G401.6 (cell line): ENCODE measurements around the gene DAZAP2.
"Not testable (repeated sequence)": the region's sequence is repeated elsewhere in the genome, so short reads cannot be mapped to it uniquely, and the experiment has no call there.

Experiments
- FAIRE-seq: peaks from 2 replicates; lab custom pipeline; 2012; peaks lifted over from hg19 to GRCh38; lab: Jason Lieb, UNC

Gene DAZAP2

DNA sequence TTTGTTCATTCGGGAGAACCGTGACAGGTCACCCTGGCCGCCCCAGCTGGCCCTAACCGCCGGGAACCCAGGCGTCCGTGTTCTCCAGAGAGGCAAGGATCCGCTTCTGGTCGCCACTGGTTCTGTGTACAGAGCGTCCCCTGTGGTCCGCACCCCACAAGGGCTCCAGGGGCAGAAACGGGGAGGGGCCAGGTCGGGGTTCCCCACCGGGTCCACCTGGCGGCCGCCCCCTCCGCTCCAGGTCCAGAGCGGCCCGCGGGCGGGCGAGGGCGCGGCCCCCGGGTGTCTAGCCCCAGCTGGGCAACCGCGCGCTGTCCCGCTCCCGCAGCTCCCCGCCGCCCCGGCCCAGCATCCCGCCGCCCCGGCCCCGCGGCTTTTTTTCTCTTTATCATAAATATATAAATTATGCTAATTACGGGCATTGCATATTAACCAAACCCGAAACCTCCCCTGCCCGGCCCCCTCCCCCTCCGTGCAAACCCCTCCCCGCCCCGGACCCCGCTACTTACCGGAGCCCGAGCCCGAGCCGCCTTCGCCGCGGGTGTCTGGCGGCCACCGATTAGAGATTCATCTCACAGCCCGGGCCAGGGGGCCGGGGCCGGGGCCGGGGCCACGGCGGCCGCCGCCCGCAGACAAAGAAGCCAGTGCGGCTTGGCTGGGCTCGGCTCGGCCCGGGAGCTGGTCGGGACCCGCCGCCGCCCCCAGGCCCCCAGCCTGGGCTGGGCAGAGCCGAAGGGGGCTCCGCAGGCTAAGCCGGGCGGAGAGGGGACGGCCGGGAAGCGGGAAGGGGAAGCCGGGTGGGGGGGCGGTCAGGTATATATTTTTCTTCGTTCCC, 21.3 kb upstream of the DAZAP2 start:
- FAIRE-seq: no peak

DNA sequence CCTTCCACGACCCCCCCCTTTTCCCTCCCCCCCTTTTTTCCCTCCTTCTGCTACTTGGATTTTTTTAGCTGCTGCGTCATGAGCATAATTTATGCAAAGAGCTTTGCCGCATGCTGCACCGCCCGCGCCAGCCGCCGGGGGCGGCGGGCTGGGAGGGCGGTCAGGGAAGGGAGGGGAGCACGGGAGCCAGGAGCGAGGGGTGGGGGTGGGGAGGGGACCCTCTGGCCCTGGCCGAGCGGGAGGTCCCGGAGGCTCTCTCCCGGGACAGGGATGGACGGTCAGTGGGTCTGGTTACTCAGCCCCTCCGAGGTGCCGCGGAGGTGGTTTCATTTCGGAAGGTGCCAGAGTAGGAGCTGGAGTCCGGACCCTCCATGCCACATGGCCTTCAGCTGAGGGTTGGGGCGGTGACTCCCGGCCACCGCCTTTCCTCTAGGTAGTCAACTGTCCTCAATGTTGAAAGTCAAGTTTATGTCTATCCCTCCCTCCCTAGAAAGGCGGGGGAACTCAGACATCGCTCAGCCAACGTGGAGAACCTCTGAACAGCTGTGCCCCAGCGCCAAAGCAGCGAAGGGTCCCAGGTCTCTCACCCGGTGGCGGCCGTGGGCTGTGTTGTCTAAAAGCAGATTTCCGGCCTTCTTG, 20.5 kb upstream of the DAZAP2 start, which contains the start of gene POU6F1:
TSS of gene POU6F1 (minus strand) at position 95 of the 639 bp plus-strand sequence. CDS start 11,226 bp downstream, outside the sequence.
- FAIRE-seq: no peak

- no peak for FAIRE-seq
Observed at GRCh38 chr12:51218607-51219161, 19.9 kb upstream of the DAZAP2 start.

GRCh38 chr12:51219322-51219721, 19.3 kb upstream of the DAZAP2 start:
- no peak for FAIRE-seq

DNA sequence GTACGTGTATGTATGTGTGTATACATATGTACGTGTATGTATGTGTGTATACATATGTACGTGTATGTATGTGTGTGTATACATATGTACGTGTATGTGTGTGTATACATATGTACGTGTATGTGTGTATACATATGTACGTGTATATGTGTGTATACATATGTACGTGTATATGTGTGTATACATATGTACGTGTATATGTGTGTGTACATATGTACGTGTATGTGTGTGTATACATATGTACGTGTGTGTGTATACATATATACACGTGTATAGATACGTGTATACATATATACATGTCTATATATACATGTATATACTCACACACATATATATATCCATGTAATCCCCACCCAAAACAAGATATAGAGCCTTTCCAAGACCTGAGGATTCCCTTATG, 18.8 kb upstream of the DAZAP2 start:
- FAIRE-seq: not testable (repeated sequence)

- FAIRE-seq: no peak
Observed at GRCh38 chr12:51222461-51222860, 16.2 kb upstream of the DAZAP2 start.

GRCh38 chr12:51224625-51225024, 14.0 kb upstream of the DAZAP2 start:
- no peak for FAIRE-seq

- FAIRE-seq: no peak
Observed at GRCh38 chr12:51225234-51225633, 13.4 kb upstream of the DAZAP2 start.

DNA sequence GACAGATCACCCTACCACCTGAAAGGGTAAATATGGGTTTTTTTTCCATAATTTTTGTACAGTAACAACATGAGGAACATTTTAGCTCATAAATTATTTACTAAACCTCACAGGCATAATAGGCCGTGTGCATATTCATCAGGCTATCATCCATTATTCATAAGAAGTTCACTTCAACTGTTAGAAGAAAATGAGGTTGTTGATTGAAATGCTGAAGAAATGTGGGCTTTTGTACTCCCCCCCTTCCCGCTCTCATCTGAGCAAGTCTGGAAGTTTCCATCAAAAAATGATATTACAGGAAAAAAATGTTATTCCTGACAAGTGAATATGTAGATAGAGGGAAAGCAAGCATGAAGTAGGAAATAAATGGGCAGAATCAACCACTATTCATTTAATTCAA, 12.9 kb upstream of the DAZAP2 start:
- FAIRE-seq: no peak

DNA sequence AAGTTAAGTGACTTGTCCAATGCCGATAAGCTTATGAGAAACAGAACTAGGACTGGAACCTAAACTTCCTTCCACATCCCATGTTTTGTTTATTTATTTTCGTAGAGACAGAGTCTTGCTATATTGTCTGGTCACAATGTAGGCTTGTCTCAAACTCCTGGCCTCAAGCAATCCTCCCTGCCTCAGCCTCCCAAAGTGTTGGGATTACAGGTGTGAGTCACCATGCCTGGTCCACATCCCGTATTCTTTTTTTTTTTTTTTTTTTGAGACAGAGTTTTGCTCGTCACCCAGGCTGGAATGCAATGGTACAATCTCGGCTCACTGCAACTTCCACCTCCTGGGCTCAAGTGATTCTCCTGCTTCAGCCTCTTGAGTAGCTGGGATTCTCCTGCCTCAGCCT, 11.5 kb upstream of the DAZAP2 start:
- FAIRE-seq: not testable (repeated sequence)

DNA sequence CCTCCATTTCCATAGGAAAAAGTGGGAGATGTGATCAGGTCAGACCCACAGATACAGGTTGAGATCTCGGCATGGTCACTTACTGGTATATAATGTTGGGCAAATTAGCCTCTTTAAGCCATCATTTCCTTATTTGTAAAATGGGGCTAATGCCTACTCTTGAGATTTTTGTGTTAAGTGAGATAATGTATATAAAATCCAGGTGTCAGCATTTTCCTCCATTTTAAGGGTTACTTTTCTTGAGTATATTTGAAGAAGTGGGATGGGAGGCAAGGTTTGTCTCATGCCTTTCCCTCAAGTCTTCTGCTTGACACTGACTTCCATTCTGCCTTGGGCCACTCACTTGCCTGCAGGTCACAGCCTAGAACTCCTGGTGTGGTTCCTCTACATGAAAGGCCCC, 10.7 kb upstream of the DAZAP2 start:
- FAIRE-seq: no peak

DNA sequence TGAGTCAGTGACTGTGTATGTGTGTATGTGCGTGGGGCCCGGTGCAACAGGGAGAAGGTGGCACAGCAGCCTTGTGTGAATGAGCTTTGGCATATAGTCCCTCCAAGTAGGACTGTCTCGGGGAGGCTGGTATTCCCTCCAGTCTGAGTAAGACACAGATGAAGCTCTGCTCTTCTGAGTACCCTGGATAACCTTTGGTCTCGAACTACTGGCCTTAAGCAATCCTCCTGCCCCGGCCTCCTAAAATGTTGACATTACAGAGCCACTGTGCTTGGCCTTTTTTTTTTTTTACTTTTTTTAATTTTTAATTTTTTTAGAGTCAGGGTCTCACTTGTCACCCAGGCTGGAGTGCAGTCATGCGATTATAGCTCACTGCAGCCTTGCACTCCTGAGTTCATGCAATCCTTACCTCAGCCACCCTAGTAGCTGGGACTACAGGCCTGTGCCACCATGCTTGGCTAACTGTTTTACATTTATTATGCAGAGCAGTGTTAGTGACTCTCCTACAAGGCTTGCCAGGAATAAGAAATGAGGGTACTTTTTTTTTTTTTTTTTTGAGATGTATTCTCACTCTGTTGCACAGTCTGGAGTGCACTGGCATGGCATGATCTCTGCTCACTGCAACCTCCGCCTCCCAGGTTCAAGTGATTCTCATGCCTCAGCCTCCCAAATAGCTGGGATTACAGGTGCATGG, 9.4 kb upstream of the DAZAP2 start:
- FAIRE-seq: no peak

GRCh38 chr12:51232642-51233041, 6.0 kb upstream of the DAZAP2 start:
- FAIRE-seq: no peak

DNA sequence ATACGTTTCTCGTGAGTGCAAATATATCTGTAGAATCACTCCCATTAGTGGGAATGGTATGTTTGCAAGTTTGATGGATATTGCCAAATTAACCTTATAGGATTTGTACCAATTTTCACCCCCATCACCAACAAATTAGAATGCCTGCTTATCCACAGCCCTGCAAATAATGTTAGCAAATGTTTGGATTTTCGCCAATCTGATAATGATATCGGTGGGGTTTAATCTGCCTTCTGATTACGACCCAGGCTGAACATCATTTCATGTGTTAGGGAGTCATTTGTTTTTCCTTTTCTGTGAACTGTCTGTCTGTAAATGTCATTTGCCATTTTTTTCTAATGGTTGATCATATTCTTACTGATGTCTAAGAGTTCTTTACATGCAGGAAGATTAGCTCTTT, 4.1 kb upstream of the DAZAP2 start:
- FAIRE-seq: no peak

GRCh38 chr12:51238037-51238509, 553 bp upstream of the DAZAP2 start:
- no peak for FAIRE-seq

GRCh38 chr12:51240971-51241370, 2.3 kb downstream of the DAZAP2 start:
- no peak for FAIRE-seq

GRCh38 chr12:51242120-51242519, 3.5 kb downstream of the DAZAP2 start:
- FAIRE-seq: no peak

DNA sequence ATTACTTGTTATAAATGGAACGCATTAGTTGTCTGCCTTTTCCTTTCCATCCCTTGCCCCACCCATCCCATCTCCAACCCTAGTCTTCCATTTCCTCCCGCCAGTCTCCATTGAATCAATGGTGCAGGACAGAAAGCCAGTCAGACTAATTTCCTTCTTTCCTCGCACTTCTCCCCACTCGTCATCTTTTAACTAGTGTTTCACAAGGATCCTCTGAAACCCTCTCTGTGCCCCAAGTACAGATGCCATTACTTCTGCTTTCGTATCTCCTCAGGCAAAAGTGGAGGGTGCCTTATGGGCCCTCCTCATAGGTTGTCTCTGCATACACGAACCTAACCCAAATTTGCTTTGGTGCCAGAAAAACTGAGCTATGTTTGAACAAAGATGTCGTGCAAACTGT, 4.2 kb downstream of the DAZAP2 start:
- no peak for FAIRE-seq

DNA sequence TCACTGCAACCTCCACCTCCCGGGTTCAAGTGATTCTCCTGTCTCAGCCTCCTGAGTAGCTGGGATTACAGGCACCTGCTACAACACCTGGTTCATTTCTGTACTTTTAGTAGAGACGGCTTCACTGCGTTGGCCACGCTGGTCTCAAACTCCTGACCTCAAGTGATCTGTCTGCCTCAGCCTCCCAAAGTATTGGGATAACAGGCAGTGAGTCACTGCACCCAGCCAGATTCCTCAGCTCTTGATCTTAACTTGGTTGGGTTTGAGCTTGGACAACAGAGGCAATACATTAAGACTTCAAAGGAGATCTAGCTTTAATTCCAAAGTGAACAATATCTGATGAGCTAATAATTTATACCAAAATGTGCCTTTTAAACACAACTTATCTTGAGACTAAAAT, 5.6 kb downstream of the DAZAP2 start:
- FAIRE-seq: no peak

GRCh38 chr12:51245476-51246253, 7.0 kb downstream of the DAZAP2 start:
- FAIRE-seq: no peak

DNA sequence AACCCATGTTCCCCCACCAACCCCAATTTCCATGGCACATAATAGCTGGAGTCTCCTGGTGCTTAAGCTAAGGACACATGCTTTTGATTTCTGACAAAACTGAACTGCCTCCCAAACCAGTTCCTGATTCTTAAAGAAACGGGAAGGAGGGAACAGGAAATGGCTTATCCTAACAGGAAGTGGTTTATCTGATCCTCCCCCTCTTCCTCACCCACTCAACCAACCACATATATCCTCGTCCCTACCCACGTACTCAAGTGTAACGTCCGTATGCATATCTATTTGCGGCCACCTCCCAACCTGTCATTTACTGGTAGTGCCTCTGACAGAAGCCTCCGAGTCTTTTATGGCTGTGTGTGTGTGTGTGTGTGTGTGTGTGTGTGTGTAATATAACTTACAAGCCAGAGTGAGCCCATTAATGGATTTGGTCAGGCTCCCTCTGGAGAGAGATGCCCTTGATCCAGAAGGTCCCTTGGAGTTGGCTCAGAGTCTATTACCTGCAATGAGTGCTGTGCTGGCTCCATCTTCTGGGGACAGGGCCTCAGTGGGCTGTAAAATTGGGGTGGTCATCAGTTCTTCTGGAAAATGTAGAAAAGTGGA, 7.7 kb downstream of the DAZAP2 start:
- no peak for FAIRE-seq
